Neural crest cell (in vitro differentiated cells): ENCODE data around the gene YY1AP1. TPM values are rescaled to one million over a fixed set of nuclear protein-coding genes. Genes with fewer than 3 reads are reported as not detected.
A peak's percentile ranks its signal among the peaks of the same experiment; 100 is the strongest.

Experiments
- DNase-seq: peaks from one replicate; pipeline ENCODE4 v3.0.0; 2021; ENCODE audit warnings: low read depth, mixed read lengths, low spot score
- H3K27ac Mint-ChIP-seq: one replicate; pipeline ENCODE4 v1.8.0; 2021; ENCODE audit warnings: mild to moderate bottlenecking, mixed read lengths; ENCODE audit not compliant: unreplicated experiment
- H3K27me3 Mint-ChIP-seq: 2 replicates; pipeline ENCODE4 v1.8.0; 2021; ENCODE audit warnings: low read depth, mild to moderate bottlenecking, mixed read lengths
- H3K36me3 Mint-ChIP-seq: 2 replicates; pipeline ENCODE4 v1.8.0; 2021; ENCODE audit warnings: low read depth, mild to moderate bottlenecking, mixed read lengths
- H3K4me1 Mint-ChIP-seq: 2 replicates; pipeline ENCODE4 v1.8.0; 2021; ENCODE audit warnings: mixed read lengths
- H3K4me3 Mint-ChIP-seq: one replicate; pipeline ENCODE4 v1.8.0; 2021; ENCODE audit warnings: mild to moderate bottlenecking, mixed read lengths
- H3K9me3 Mint-ChIP-seq: 2 replicates; pipeline ENCODE4 v1.8.0; 2021; ENCODE audit warnings: mixed read lengths
- total RNA-seq: library from RNA; stranded (reverse); gene quantifications from 2 replicates; pipeline ENCODE4 v1.2.1, GENCODE V29; 2021
- TF ChIP-seq, protein P1 (sequence below): fragments of 200-600 bp; sonication (generic); conservative IDR thresholded peaks from 2 replicates; pipeline ENCODE4 v1.5.0; 2021; ENCODE audit warnings: antibody characterized with exemption, mild to moderate bottlenecking

The YY1AP1 gene
- total RNA-seq, 1 donor from 2014 or later: 54.5 TPM

- Mint-ChIP-seq H3K9me3 (peaks cover 10% of the 10 kb centered on the region), H3K27ac (peak overlapping the region; percentile 92)
These were observed 8.5 kb upstream of the YY1AP1 start for GRCh38 chr1:155697046-155697445.

GRCh38 chr1:155696524-155696923 is 8.0 kb upstream of the YY1AP1 start:
- Mint-ChIP-seq H3K9me3 (peaks cover 10% of the 10 kb centered on the region), H3K27ac (no peak overlapping the region), H3K27me3 (no peaks in the 10 kb centered on the region), H3K36me3 (peaks cover 47% of the 10 kb centered on the region), H3K4me1 (peaks cover 41% of the 10 kb centered on the region), H3K4me3 (peak overlapping the region; percentile 13)
- DNase-seq: no peak
- TF ChIP-seq, protein P1, sequence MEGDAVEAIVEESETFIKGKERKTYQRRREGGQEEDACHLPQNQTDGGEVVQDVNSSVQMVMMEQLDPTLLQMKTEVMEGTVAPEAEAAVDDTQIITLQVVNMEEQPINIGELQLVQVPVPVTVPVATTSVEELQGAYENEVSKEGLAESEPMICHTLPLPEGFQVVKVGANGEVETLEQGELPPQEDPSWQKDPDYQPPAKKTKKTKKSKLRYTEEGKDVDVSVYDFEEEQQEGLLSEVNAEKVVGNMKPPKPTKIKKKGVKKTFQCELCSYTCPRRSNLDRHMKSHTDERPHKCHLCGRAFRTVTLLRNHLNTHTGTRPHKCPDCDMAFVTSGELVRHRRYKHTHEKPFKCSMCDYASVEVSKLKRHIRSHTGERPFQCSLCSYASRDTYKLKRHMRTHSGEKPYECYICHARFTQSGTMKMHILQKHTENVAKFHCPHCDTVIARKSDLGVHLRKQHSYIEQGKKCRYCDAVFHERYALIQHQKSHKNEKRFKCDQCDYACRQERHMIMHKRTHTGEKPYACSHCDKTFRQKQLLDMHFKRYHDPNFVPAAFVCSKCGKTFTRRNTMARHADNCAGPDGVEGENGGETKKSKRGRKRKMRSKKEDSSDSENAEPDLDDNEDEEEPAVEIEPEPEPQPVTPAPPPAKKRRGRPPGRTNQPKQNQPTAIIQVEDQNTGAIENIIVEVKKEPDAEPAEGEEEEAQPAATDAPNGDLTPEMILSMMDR: no peak

More at GRCh38 chr1:155697046-155697445, 8.5 kb upstream of the YY1AP1 start:
- no peak for DNase-seq
- H3K27me3 Mint-ChIP-seq: no peaks in the 10 kb centered on the region
- TF ChIP-seq, protein P1: no peak
- H3K4me3 Mint-ChIP-seq: peak overlapping the region; percentile 25
- H3K36me3 Mint-ChIP-seq: peaks cover 42% of the 10 kb centered on the region
- H3K4me1 Mint-ChIP-seq: peaks cover 41% of the 10 kb centered on the region

- Mint-ChIP-seq H3K9me3 (peaks cover 10% of the 10 kb centered on the region), H3K4me3 (no peak overlapping the region), H3K27ac (no peak overlapping the region), H3K4me1 (peaks cover 46% of the 10 kb centered on the region), H3K36me3 (peaks cover 53% of the 10 kb centered on the region), H3K27me3 (no peaks in the 10 kb centered on the region)
- TF ChIP-seq, protein P1: no peak
- no peak for DNase-seq
These were observed 7.0 kb upstream of the YY1AP1 start for GRCh38 chr1:155695608-155696007.

- Mint-ChIP-seq H3K27ac (no peak overlapping the region), H3K4me1 (peaks cover 49% of the 10 kb centered on the region), H3K36me3 (peaks cover 53% of the 10 kb centered on the region), H3K27me3 (no peaks in the 10 kb centered on the region), H3K4me3 (no peak overlapping the region), H3K9me3 (peaks cover 10% of the 10 kb centered on the region)
- no peak for DNase-seq
- TF ChIP-seq, protein P1: no peak
These were observed 6.5 kb upstream of the YY1AP1 start for GRCh38 chr1:155695072-155695471.

DNA sequence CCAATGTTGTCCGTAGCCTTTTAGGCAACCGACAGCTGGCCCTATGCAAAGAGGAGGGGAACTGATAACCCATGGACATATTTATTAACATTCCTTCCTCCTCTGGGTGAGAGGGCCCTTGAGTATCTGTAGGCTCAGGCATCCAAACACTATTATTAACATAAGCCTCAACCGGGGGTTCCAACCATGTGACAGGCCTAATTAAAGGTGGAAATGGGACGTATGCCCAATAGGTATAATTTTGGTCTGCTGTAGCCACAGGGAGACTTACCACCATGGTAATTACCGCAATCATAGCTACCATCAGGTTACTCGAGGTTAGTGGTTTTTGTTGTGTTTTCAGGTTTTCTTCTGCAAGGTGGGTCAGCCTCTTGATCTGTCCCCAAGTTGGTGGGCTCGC is 5.6 kb upstream of the YY1AP1 start:
- TF ChIP-seq, protein P1: no peak
- H3K36me3 Mint-ChIP-seq: peaks cover 55% of the 10 kb centered on the region
- H3K4me1 Mint-ChIP-seq: peaks cover 56% of the 10 kb centered on the region
- no peaks in the 10 kb centered on the region for H3K27me3 Mint-ChIP-seq
- DNase-seq: no peak
- H3K9me3 Mint-ChIP-seq: peaks cover 10% of the 10 kb centered on the region
- no peak overlapping the region for H3K27ac Mint-ChIP-seq
- H3K4me3 Mint-ChIP-seq: no peak overlapping the region
